Vagina (tissue), 2 donors: ENCODE results near the gene PAPPA2. TPM values are rescaled to one million over a fixed set of nuclear protein-coding genes. Genes with fewer than 3 reads are reported as not detected.
"Not testable (repeated sequence)": the region's sequence is repeated elsewhere in the genome, so short reads cannot be mapped to it uniquely, and the experiment has no call there.

ENCODE experiments used
- DNase-seq, 2 donors: peaks; one replicate each; pipeline ENCODE4 v3.0.0-alpha.2; 2017; ENCODE audit errors: extremely low spot score in 2 of 2
- H3K27ac ChIP-seq: fragments of 200-600 bp; sonication (generic); one replicate; pipeline ENCODE4 v1.5.1; 2019
- H3K27me3 ChIP-seq: fragments of 200-600 bp; sonication (generic); one replicate; pipeline ENCODE4 v1.5.1; 2019
- H3K36me3 ChIP-seq, 2 donors: fragments of 200-600 bp; sonication (generic); one replicate each; pipeline ENCODE4 v1.5.1; 2017 to 2019
- H3K4me1 ChIP-seq: fragments of 200-600 bp; sonication (generic); one replicate; pipeline ENCODE4 v1.5.1; 2019
- H3K4me3 ChIP-seq, 2 donors: fragments of 200-600 bp; sonication (generic); 1 replicate in 1 of 2; 2 replicates in 1 of 2; pipeline ENCODE4 v1.5.1; 2016 to 2019
- H3K9me3 ChIP-seq: fragments of 200-600 bp; sonication (generic); one replicate; pipeline ENCODE4 v1.5.1; 2019
- POLR2A ChIP-seq, 2 donors: fragments of 450-650 bp; IDR thresholded peaks; one replicate each; pipeline ENCODE4 v1.6.1; 2017; ENCODE audit warnings: antibody characterized with exemption in 2 of 2, mild to moderate bottlenecking in 2 of 2, moderate library complexity in 2 of 2
- POLR2AphosphoS5 ChIP-seq, 2 donors: sonication (generic); formaldehyde crosslinking; IDR thresholded peaks; one replicate each; pipeline ENCODE4 v1.9.0; 2017; ENCODE audit warnings: antibody characterized with exemption in 2 of 2, mild to moderate bottlenecking in 2 of 2, low read depth in 1 of 2; ENCODE audit not compliant: insufficient read depth in 1 of 2
- intact Hi-C: fragments of 100-400 bp; cut with DNase I; formaldehyde crosslinking; loops from one replicate; pipeline ENCODE4 v1.15.1; 2023
- total RNA-seq: library from RNA; depleted of rRNA; stranded (reverse); fragments of >200 nt; gene quantifications from one replicate; pipeline ENCODE4 v1.2.3, GENCODE V29; 2016
- TF ChIP-seq, protein P1 (sequence below), 3 experiments: fragments of 450-650 bp in 2 of 3; fragments of 200-600 bp in 1 of 3; sonication (generic) in 1 of 3; IDR thresholded peaks; one replicate each; pipeline ENCODE4 v1.5.1; 2017 to 2019; ENCODE audit warnings: antibody characterized with exemption in 3 of 3, mild to moderate bottlenecking in 2 of 3, moderate library complexity in 2 of 3

The PAPPA2 gene
- total RNA-seq, 1 donor from 2014 or later: 0.25 TPM

DNA sequence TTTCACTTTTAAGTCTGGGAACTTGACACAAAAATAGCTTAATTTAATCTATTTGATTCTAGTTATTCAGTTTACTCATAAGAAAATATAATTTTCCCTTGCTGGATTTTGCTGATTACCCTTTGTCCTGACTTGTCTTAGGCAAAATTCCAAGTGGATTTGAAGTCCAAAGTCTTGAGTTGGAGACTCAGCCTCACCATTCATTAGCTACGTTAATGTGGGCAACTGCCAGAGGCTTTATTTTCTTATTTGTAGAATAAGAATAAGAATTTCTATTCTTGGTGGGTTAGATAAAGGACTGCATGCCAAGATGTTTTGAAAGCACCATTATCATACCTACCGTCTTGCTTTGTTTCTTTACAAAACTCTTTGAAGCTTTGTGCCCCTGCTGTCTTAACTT, 22.8 kb upstream of the PAPPA2 start:
- TF ChIP-seq, protein P1, sequence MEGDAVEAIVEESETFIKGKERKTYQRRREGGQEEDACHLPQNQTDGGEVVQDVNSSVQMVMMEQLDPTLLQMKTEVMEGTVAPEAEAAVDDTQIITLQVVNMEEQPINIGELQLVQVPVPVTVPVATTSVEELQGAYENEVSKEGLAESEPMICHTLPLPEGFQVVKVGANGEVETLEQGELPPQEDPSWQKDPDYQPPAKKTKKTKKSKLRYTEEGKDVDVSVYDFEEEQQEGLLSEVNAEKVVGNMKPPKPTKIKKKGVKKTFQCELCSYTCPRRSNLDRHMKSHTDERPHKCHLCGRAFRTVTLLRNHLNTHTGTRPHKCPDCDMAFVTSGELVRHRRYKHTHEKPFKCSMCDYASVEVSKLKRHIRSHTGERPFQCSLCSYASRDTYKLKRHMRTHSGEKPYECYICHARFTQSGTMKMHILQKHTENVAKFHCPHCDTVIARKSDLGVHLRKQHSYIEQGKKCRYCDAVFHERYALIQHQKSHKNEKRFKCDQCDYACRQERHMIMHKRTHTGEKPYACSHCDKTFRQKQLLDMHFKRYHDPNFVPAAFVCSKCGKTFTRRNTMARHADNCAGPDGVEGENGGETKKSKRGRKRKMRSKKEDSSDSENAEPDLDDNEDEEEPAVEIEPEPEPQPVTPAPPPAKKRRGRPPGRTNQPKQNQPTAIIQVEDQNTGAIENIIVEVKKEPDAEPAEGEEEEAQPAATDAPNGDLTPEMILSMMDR (IDR thresholded peaks at IDR 0.05): no peak
- TF ChIP-seq POLR2A (IDR thresholded peaks at IDR 0.05) (no peak), POLR2AphosphoS5 (IDR thresholded peaks at IDR 0.05; ENCODE audit: insufficient read depth in 1 of 2, low read depth in 1 of 2) (no peak)
- intact Hi-C loops: no loop called here
- Histone ChIP-seq H3K4me3 (no peak overlapping the region), H3K9me3 (no peaks in the 10 kb centered on the region), H3K27me3 (no peaks in the 10 kb centered on the region), H3K4me1 (no peaks in the 10 kb centered on the region), H3K27ac (no peak overlapping the region), H3K36me3 (no peaks in the 10 kb centered on the region)
- DNase-seq: no peak

DNA sequence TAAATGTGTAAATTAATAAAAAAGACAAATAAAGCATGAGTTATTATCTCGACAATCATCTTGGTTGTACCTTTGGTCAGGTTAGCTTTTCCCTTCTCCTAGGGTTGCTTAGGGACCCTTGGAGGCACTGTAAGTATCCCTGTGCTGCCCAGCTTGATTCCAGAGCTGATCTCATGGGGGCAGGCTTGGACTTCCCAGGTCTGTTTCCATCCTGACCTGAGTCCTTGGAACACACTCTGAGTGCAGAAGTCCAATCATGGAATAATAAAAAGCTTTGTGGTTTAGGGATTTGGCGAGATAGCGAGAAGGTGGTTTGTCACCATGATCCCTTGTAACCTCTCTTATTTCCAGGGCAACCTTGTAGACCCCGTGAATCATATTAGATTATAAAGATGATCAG, 18.7 kb upstream of the PAPPA2 start:
- Histone ChIP-seq H3K27ac (no peak overlapping the region), H3K36me3 (no peaks in the 10 kb centered on the region), H3K4me3 (no peak overlapping the region), H3K9me3 (no peaks in the 10 kb centered on the region), H3K27me3 (no peaks in the 10 kb centered on the region), H3K4me1 (no peaks in the 10 kb centered on the region)
- intact Hi-C loops: no loop called here
- no peak for DNase-seq
- TF ChIP-seq POLR2A (IDR thresholded peaks at IDR 0.05) (no peak), POLR2AphosphoS5 (IDR thresholded peaks at IDR 0.05; ENCODE audit: insufficient read depth in 1 of 2, low read depth in 1 of 2) (no peak)
- TF ChIP-seq, protein P1 (IDR thresholded peaks at IDR 0.05): no peak

DNA sequence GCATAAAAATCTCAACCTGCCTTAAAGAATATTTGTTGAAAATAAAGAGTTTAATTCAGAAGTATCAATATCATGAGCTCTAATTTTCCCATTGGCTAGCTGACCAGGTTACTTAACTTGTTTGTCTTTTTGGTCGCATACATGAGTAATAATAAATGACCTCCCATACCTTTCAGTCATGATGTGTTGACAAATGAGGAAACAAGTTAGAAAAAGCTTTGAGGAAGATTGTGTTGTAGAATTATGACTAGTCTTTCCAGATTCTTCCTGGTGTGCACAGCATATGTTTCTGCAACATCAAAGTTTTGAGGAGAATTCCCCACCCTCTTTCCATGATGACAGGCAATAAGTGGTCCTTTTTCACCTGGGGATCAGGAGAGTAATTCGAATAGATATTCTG, 17.6 kb upstream of the PAPPA2 start:
- H3K9me3 ChIP-seq: no peaks in the 10 kb centered on the region
- no peaks in the 10 kb centered on the region for H3K4me1 ChIP-seq
- no peaks in the 10 kb centered on the region for H3K36me3 ChIP-seq
- DNase-seq: no peak
- H3K4me3 ChIP-seq: no peak overlapping the region
- no peaks in the 10 kb centered on the region for H3K27me3 ChIP-seq
- H3K27ac ChIP-seq: no peak overlapping the region
- intact Hi-C loops: no loop called here
- TF ChIP-seq, protein P1 (IDR thresholded peaks at IDR 0.05): no peak
- TF ChIP-seq POLR2A (IDR thresholded peaks at IDR 0.05): no peak
- no peak for TF ChIP-seq POLR2AphosphoS5 (IDR thresholded peaks at IDR 0.05; ENCODE audit: insufficient read depth in 1 of 2, low read depth in 1 of 2)

DNA sequence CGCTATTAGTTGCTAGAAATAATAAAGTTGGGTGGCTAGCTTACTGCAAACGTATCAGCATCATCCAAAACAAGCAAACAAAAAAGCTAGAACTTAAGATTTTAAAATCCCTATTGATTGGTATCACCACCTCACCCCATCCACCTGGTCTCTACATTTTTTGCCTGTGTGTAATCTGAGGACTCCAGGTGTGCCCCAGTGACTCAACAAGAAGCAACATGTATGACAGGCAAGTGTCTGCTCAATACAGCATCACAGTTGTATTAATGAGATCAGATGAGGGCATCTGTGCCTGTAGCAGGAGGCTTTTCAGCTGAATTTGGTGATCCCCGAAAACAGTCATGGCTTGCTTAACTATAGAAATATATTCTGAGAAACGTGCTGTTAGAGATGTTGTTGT, 14.6 kb upstream of the PAPPA2 start:
- no peaks in the 10 kb centered on the region for H3K9me3 ChIP-seq
- H3K4me3 ChIP-seq: no peak overlapping the region
- H3K36me3 ChIP-seq: no peaks in the 10 kb centered on the region
- H3K4me1 ChIP-seq: no peaks in the 10 kb centered on the region
- no peak for DNase-seq
- H3K27me3 ChIP-seq: no peaks in the 10 kb centered on the region
- no peak overlapping the region for H3K27ac ChIP-seq
- TF ChIP-seq, protein P1 (IDR thresholded peaks at IDR 0.05): no peak
- TF ChIP-seq POLR2AphosphoS5 (IDR thresholded peaks at IDR 0.05; ENCODE audit: insufficient read depth in 1 of 2, low read depth in 1 of 2): no peak
- no peak for TF ChIP-seq POLR2A (IDR thresholded peaks at IDR 0.05)
- intact Hi-C loops: no loop called here

DNA sequence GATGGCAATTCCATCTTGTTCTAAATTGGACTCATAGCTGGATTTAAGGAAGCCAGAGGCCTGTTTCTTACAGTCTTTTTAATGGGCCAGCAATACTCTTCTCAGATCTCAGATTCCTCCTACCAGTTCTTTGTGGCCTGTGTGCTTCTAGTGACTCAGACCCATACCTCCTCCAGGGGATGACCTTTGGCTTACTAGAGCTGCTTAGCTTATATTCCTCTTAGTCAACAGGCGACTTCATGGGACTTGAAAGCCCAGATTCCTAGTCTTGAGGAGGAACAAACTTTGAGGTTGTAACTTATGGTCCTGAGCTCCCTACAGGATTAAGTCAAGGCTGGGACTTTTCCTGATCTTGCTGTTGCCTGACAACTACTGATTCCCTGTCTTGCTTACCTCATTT, 12.4 kb upstream of the PAPPA2 start:
- DNase-seq: no peak
- intact Hi-C loops: no loop called here
- Histone ChIP-seq H3K9me3 (no peaks in the 10 kb centered on the region), H3K4me1 (no peaks in the 10 kb centered on the region), H3K27ac (no peak overlapping the region), H3K27me3 (no peaks in the 10 kb centered on the region), H3K4me3 (no peak overlapping the region), H3K36me3 (no peaks in the 10 kb centered on the region)
- TF ChIP-seq, protein P1 (IDR thresholded peaks at IDR 0.05): no peak
- no peak for TF ChIP-seq POLR2AphosphoS5 (IDR thresholded peaks at IDR 0.05; ENCODE audit: insufficient read depth in 1 of 2, low read depth in 1 of 2)
- no peak for TF ChIP-seq POLR2A (IDR thresholded peaks at IDR 0.05)

DNA sequence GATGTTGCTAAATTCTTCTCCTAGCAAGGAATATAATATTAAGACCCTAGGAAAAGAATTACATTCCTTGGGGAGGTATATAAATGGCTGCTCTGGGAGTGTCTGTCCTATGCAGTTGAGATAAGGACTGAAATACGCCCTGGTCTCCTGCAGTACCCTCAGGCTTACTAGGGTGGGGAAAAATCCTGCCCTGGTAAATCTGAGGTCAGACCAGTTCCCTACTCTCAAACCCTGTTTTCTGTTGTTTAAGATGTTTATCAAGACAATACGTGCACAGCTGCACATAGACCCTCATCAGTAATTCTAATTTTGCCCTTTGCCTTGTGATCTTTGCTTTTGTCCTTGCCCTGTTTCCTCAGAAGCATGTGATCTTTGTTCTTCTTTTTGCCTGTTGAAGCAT, 11.2 kb upstream of the PAPPA2 start:
- H3K4me3 ChIP-seq, H3K9me3 ChIP-seq, H3K36me3 ChIP-seq, H3K27ac ChIP-seq, intact Hi-C loops, H3K27me3 ChIP-seq, H3K4me1 ChIP-seq, DNase-seq: not testable (repeated sequence)
